SK-N-SH (cell line): Measurements from ENCODE around the gene TSHZ2. TPM values are rescaled to one million over a fixed set of nuclear protein-coding genes. Genes with fewer than 3 reads are reported as not detected.

Experiments
- CTCF ChIA-PET: fragments of 300-600, 350-600 bp; formaldehyde crosslinking; extraction: SDS; loops from one replicate; lab custom pipeline; 2021; lab: Yijun Ruan, JAX
- POLR2A ChIA-PET: fragments of 350-600 bp; sonication (Branson Sonifier 250); formaldehyde crosslinking; extraction: SDS; loops from one replicate; lab custom pipeline; 2020; ENCODE audit warnings: antibody characterized with exemption, inconsistent platforms; lab: Yijun Ruan, JAX
- DNase-seq: peaks from one replicate; pipeline ENCODE4 v3.0.0; 2012
- H2AFZ ChIP-seq: fragments of 200-600 bp; sonication (generic); 2 replicates; pipeline ENCODE4 v1.8.1; 2016; ENCODE audit warnings: antibody characterized with exemption, mild to moderate bottlenecking, low read depth
- H3F3A ChIP-seq: fragments of 200-600 bp; sonication (generic); replicated peaks from 2 replicates; pipeline ENCODE3; 2016; ENCODE audit warnings: antibody characterized with exemption, mild to moderate bottlenecking; ENCODE audit not compliant: insufficient read depth
- H3K27ac ChIP-seq, 2 experiments: fragments of 200-500 bp in 1 of 2; fragments of 200-600 bp in 1 of 2; sonication (Bioruptor generic) in 1 of 2; sonication (generic), shearing (Covaris generic) in 1 of 2; 2 replicates each; pipeline versions ENCODE4 v1.5.1 to v1.6.1; 2014 to 2016; ENCODE audit warnings: low read depth in 2 of 2, inconsistent platforms in 1 of 2, low read length in 1 of 2, mild to moderate bottlenecking in 1 of 2, mixed read lengths in 1 of 2
- H3K27me3 ChIP-seq: fragments of 200-600 bp; sonication (generic), shearing (Covaris generic); 2 replicates; pipeline ENCODE4 v1.6.1; 2016; ENCODE audit warnings: mixed run types; ENCODE audit not compliant: insufficient read depth
- H3K36me3 ChIP-seq, 2 experiments: fragments of 200-500 bp in 1 of 2; fragments of 200-600 bp in 1 of 2; sonication (Bioruptor generic) in 1 of 2; sonication (generic) in 1 of 2; replicated peaks in 1 of 2; 2 replicates each; pipeline versions ENCODE3 to v1.5.1; 2014 to 2016; ENCODE audit warnings: low read length in 1 of 2, mild to moderate bottlenecking in 1 of 2; ENCODE audit not compliant: insufficient read depth in 2 of 2, control insufficient read depth in 1 of 2
- H3K4me1 ChIP-seq, 2 experiments: fragments of 200-500 bp in 1 of 2; fragments of 200-600 bp in 1 of 2; sonication (Bioruptor generic) in 1 of 2; sonication (generic), shearing (Covaris generic) in 1 of 2; 2 replicates each; pipeline versions ENCODE4 v1.5.1 to v1.6.1; 2014 to 2016; ENCODE audit warnings: low read depth in 1 of 2, low read length in 1 of 2, mixed run types in 1 of 2; ENCODE audit not compliant: insufficient read depth in 2 of 2, control insufficient read depth in 1 of 2
- H3K4me2 ChIP-seq: fragments of 200-600 bp; sonication (generic), shearing (Covaris generic); 2 replicates; pipeline ENCODE4 v1.6.1; 2017; ENCODE audit warnings: mixed run types
- H3K4me3 ChIP-seq, 2 experiments: fragments of 200-500 bp in 1 of 2; fragments of 200-600 bp in 1 of 2; sonication (Bioruptor generic) in 1 of 2; sonication (generic), shearing (Covaris generic) in 1 of 2; 2 replicates each; pipeline versions ENCODE4 v1.5.1 to v1.8.1; 2014 to 2016; ENCODE audit warnings: low read depth in 2 of 2, inconsistent platforms in 1 of 2, low read length in 1 of 2, mild to moderate bottlenecking in 1 of 2, mixed read lengths in 1 of 2, moderate library complexity in 1 of 2
- H3K79me2 ChIP-seq: fragments of 200-600 bp; sonication (generic); 2 replicates; pipeline ENCODE4 v1.8.1; 2017; ENCODE audit warnings: mild to moderate bottlenecking; ENCODE audit not compliant: insufficient read depth
- H3K9ac ChIP-seq: fragments of 200-600 bp; sonication (generic); 2 replicates; pipeline ENCODE4 v1.6.1; 2017; ENCODE audit warnings: mixed run types
- H3K9me2 ChIP-seq: fragments of 200-600 bp; sonication (generic); 2 replicates; pipeline ENCODE4 v1.6.1; 2017; ENCODE audit warnings: mixed run types
- H3K9me3 ChIP-seq: fragments of 200-600 bp; sonication (generic); 2 replicates; pipeline ENCODE4 v1.6.1; 2017; ENCODE audit warnings: mixed run types, mild to moderate bottlenecking, moderate library complexity
- H4K20me1 ChIP-seq: fragments of 200-600 bp; sonication (generic); 2 replicates; pipeline ENCODE4 v1.6.1; 2017; ENCODE audit warnings: mild to moderate bottlenecking, mixed run types; ENCODE audit not compliant: insufficient read depth
- CHD2 ChIP-seq: fragments of 150-350 bp; IDR thresholded peaks from 2 replicates; pipeline ENCODE4 v1.6.1; 2018; ENCODE audit warnings: low read length; ENCODE audit not compliant: partially characterized antibody
- FOXJ3 ChIP-seq: sonication (generic); formaldehyde crosslinking; IDR thresholded peaks from 2 replicates; pipeline ENCODE4 v1.5.1; 2020; ENCODE audit warnings: mild to moderate bottlenecking, missing genetic modification reagents
- FOXM1 ChIP-seq: IDR thresholded peaks from 2 replicates; pipeline ENCODE4 v1.4.0; 2012; ENCODE audit warnings: low read depth, mild to moderate bottlenecking
- GATA2 ChIP-seq: sonication (generic); formaldehyde crosslinking; IDR thresholded peaks from 2 replicates; pipeline ENCODE4 v1.5.0; 2020; ENCODE audit warnings: mild to moderate bottlenecking, missing genetic modification reagents
- RCOR1 ChIP-seq: fragments of 150-350 bp; IDR thresholded peaks from 2 replicates; pipeline ENCODE4 v1.6.1; 2017; ENCODE audit warnings: antibody characterized with exemption, low read length
- REST ChIP-seq: IDR thresholded peaks from 2 replicates; pipeline ENCODE4 v1.6.1; 2012; ENCODE audit warnings: mild to moderate bottlenecking, low read depth, low read length, moderate library complexity
- RFX5 ChIP-seq: IDR thresholded peaks from 2 replicates; pipeline ENCODE4 v1.6.1; 2012; ENCODE audit warnings: mild to moderate bottlenecking, improper control_type of control experiment, low read length
- SMC3 ChIP-seq: IDR thresholded peaks from 2 replicates; pipeline ENCODE4 v1.6.1; 2012; ENCODE audit warnings: low read depth, low read length, improper control_type of control experiment
- WGBS: methylation state at CpG from one replicate; pipeline ENCODE4 v1.1.6; 2017; ENCODE audit warnings: low lambda C conversion rate; 5-methylcytosine and 5-hydroxymethylcytosine counted together
- polyA plus RNA-seq, 3 experiments: library from polyadenylated mRNA; depleted of rRNA; stranded (reverse); fragments of >200 nt; gene quantifications; 2 replicates each; pipeline ENCODE4 v1.2.3, GENCODE V29; 2012
- TF ChIP-seq, protein P1 (sequence below): fragments of 150-350 bp; IDR thresholded peaks from 2 replicates; pipeline ENCODE4 v1.6.1; 2017; ENCODE audit warnings: antibody characterized with exemption, low read length, low read depth, borderline replicate concordance
- TF ChIP-seq, protein P2 (sequence below): IDR thresholded peaks from 2 replicates; pipeline ENCODE4 v1.4.0; 2012; ENCODE audit warnings: low read depth, borderline replicate concordance
- TF ChIP-seq, protein P3 (sequence below): IDR thresholded peaks from 2 replicates; pipeline ENCODE4 v1.4.0; 2012; ENCODE audit warnings: low read depth, borderline replicate concordance
- TF ChIP-seq, protein P4 (sequence below): fragments of 150-350 bp; IDR thresholded peaks from 2 replicates; pipeline ENCODE4 v1.6.1; 2016; ENCODE audit warnings: mild to moderate bottlenecking, low read depth, low read length

TSHZ2 gene
- polyA plus RNA-seq, 1 of the 3 experiments (the other 2 are of a cell fraction), result 0.13 TPM

- Histone ChIP-seq H3K4me2 (no peak overlapping the region), H3K79me2 (no peaks in the 10 kb centered on the region), H3K27me3 (no peaks in the 10 kb centered on the region), H3K36me3 (no peaks in the 10 kb centered on the region), H3K27ac (no peak overlapping the region), H2AFZ (no peak overlapping the region), H3K9me3 (no peaks in the 10 kb centered on the region), H3K9me2 (no peaks in the 10 kb centered on the region), H3K4me1 (no peaks in the 10 kb centered on the region), H3K9ac (no peak overlapping the region), H3F3A (no peaks in the 10 kb centered on the region), H3K4me3 (no peak overlapping the region), H4K20me1 (no peaks in the 10 kb centered on the region)
- POLR2A ChIA-PET, result no interaction called here
- TF ChIP-seq RFX5, result no peak
- TF ChIP-seq, protein P1, sequence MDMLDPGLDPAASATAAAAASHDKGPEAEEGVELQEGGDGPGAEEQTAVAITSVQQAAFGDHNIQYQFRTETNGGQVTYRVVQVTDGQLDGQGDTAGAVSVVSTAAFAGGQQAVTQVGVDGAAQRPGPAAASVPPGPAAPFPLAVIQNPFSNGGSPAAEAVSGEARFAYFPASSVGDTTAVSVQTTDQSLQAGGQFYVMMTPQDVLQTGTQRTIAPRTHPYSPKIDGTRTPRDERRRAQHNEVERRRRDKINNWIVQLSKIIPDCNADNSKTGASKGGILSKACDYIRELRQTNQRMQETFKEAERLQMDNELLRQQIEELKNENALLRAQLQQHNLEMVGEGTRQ, result no peak
- TF ChIP-seq FOXM1, result no peak
- TF ChIP-seq FOXJ3, result no peak
- TF ChIP-seq REST, result no peak
- no peak for TF ChIP-seq RCOR1
- TF ChIP-seq, protein P2, sequence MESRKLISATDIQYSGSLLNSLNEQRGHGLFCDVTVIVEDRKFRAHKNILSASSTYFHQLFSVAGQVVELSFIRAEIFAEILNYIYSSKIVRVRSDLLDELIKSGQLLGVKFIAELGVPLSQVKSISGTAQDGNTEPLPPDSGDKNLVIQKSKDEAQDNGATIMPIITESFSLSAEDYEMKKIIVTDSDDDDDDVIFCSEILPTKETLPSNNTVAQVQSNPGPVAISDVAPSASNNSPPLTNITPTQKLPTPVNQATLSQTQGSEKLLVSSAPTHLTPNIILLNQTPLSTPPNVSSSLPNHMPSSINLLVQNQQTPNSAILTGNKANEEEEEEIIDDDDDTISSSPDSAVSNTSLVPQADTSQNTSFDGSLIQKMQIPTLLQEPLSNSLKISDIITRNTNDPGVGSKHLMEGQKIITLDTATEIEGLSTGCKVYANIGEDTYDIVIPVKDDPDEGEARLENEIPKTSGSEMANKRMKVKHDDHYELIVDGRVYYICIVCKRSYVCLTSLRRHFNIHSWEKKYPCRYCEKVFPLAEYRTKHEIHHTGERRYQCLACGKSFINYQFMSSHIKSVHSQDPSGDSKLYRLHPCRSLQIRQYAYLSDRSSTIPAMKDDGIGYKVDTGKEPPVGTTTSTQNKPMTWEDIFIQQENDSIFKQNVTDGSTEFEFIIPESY, result no peak
- 58% methylated on average over 8 of the region's 8 CpGs for WGBS
- no peak for DNase-seq
- CTCF ChIA-PET, result no interaction called here
Measured at GRCh38 chr20:53306192-53306805, 334.1 kb downstream of the TSHZ2 start.

GRCh38 chr20:53307964-53308597 is 335.9 kb downstream of the TSHZ2 start:
- Histone ChIP-seq H3K36me3 (no peaks in the 10 kb centered on the region), H2AFZ (no peak overlapping the region), H3K9ac (no peak overlapping the region), H3K27me3 (no peaks in the 10 kb centered on the region), H3K9me3 (no peaks in the 10 kb centered on the region), H3K27ac (no peak overlapping the region), H3K4me2 (no peak overlapping the region), H3K9me2 (no peaks in the 10 kb centered on the region), H4K20me1 (no peaks in the 10 kb centered on the region), H3K79me2 (no peaks in the 10 kb centered on the region), H3F3A (no peaks in the 10 kb centered on the region), H3K4me1 (no peaks in the 10 kb centered on the region), H3K4me3 (no peak overlapping the region)
- ChIA-PET POLR2A (no interaction called here), CTCF (no interaction called here)
- no peak for DNase-seq
- WGBS, result 70% methylated on average over 16 of the region's 16 CpGs
- no peak for TF ChIP-seq GATA2 (CRISPR knock-in tag)
- TF ChIP-seq, protein P3, sequence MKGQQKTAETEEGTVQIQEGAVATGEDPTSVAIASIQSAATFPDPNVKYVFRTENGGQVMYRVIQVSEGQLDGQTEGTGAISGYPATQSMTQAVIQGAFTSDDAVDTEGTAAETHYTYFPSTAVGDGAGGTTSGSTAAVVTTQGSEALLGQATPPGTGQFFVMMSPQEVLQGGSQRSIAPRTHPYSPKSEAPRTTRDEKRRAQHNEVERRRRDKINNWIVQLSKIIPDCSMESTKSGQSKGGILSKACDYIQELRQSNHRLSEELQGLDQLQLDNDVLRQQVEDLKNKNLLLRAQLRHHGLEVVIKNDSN, result no peak
- TF ChIP-seq FOXJ3, result no peak
- TF ChIP-seq, protein P4, sequence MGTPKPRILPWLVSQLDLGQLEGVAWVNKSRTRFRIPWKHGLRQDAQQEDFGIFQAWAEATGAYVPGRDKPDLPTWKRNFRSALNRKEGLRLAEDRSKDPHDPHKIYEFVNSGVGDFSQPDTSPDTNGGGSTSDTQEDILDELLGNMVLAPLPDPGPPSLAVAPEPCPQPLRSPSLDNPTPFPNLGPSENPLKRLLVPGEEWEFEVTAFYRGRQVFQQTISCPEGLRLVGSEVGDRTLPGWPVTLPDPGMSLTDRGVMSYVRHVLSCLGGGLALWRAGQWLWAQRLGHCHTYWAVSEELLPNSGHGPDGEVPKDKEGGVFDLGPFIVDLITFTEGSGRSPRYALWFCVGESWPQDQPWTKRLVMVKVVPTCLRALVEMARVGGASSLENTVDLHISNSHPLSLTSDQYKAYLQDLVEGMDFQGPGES, result no peak
- TF ChIP-seq REST, result no peak
- TF ChIP-seq RCOR1, result no peak
- no peak for TF ChIP-seq CHD2
- no peak for TF ChIP-seq SMC3
